Stimulated activated naive B cell treated with anti-CD40 and anti-IgM and Interleukin-4, amounts not matched to agents 10 μg/mL and 1 μg/mL and 100 μg/mL, for 72 hours (primary cell): ENCODE results near the gene MEGF11.

Source experiments
- ATAC-seq, 2 donors: fragments of 150-1000 bp; cut with Tn5 transposase; replicated peaks; 2 replicates each; pipeline ENCODE4 v1.10.0; 2021; ENCODE audit warnings: moderate library complexity in 1 of 2
- DNase-seq: peaks from one replicate; pipeline ENCODE4 v3.0.0; 2021
- H3K27ac Mint-ChIP-seq: one replicate; pipeline ENCODE4 v1.8.0; 2022; ENCODE audit warnings: mild to moderate bottlenecking, mixed read lengths
- H3K27me3 Mint-ChIP-seq, 2 donors: one replicate each; pipeline ENCODE4 v1.8.0; 2022; ENCODE audit warnings: mixed read lengths in 2 of 2
- H3K36me3 Mint-ChIP-seq, 2 donors: one replicate each; pipeline ENCODE4 v1.8.0; 2022; ENCODE audit warnings: mixed read lengths in 2 of 2, mild to moderate bottlenecking in 1 of 2
- H3K4me1 Mint-ChIP-seq, 2 donors: one replicate each; pipeline ENCODE4 v1.8.0; 2022; ENCODE audit warnings: mixed read lengths in 2 of 2, mild to moderate bottlenecking in 1 of 2
- H3K4me3 Mint-ChIP-seq, 2 donors: one replicate each; pipeline ENCODE4 v1.8.0; 2022; ENCODE audit warnings: mild to moderate bottlenecking in 2 of 2, mixed read lengths in 2 of 2, moderate library complexity in 1 of 2
- H3K9me3 Mint-ChIP-seq, 2 donors: one replicate each; pipeline ENCODE4 v1.8.0; 2022; ENCODE audit warnings: mixed read lengths in 2 of 2, mild to moderate bottlenecking in 1 of 2

Gene MEGF11

GRCh38 chr15:65962187-65962586 lies 291.4 kb downstream of the MEGF11 start:
- H3K4me1 Mint-ChIP-seq: no peaks in the 10 kb centered on the region
- ATAC-seq (no peak), DNase-seq (no peak)
- H3K27me3 Mint-ChIP-seq: peaks cover 0 to 21% of the 10 kb centered on the region in 2 donors
- no peak overlapping the region for H3K27ac Mint-ChIP-seq
- no peak overlapping the region for H3K4me3 Mint-ChIP-seq
- no peaks in the 10 kb centered on the region for H3K36me3 Mint-ChIP-seq
- no peaks in the 10 kb centered on the region for H3K9me3 Mint-ChIP-seq

- no peak overlapping the region for H3K4me3 Mint-ChIP-seq
- no peaks in the 10 kb centered on the region for H3K36me3 Mint-ChIP-seq
- no peaks in the 10 kb centered on the region for H3K4me1 Mint-ChIP-seq
- DNase-seq: no peak
- no peak overlapping the region for H3K27ac Mint-ChIP-seq
- no peak for ATAC-seq
- no peaks in the 10 kb centered on the region for H3K9me3 Mint-ChIP-seq
- peaks cover 0 to 21% of the 10 kb centered on the region in 2 donors for H3K27me3 Mint-ChIP-seq
Measured at GRCh38 chr15:65960586-65960985, 293.0 kb downstream of the MEGF11 start.

DNA sequence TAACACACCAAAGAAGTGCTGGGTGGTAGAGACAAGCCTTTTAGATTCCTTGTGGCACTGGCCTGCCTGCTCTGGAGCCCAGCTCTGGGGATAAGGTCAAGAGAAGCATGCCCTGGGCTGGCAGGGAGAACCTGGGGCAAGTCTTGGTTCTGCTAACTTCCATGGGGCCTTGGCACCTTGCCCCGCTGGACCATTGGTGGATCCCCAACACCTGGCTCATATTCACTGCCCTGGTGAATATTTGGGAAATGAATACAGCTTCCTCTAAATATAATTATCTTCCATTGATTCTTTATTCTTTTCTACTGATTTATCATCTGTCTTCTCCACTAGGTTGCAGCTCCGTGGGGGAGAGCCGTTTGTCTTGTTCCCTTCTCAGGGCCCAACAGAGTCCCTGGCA lies 294.7 kb downstream of the MEGF11 start:
- Mint-ChIP-seq H3K27me3 (peaks cover 0 to 20% of the 10 kb centered on the region in 2 donors), H3K9me3 (no peaks in the 10 kb centered on the region), H3K4me1 (peaks cover 5 to 6% of the 10 kb centered on the region in 2 donors), H3K36me3 (no peaks in the 10 kb centered on the region), H3K4me3 (no peak overlapping the region), H3K27ac (no peak overlapping the region)
- no peak for DNase-seq
- no peak for ATAC-seq

GRCh38 chr15:65957451-65957850 lies 296.1 kb downstream of the MEGF11 start:
- Mint-ChIP-seq H3K4me3 (no peak overlapping the region), H3K9me3 (no peaks in the 10 kb centered on the region), H3K27ac (no peak overlapping the region), H3K4me1 (peaks cover 5 to 6% of the 10 kb centered on the region in 2 donors), H3K36me3 (no peaks in the 10 kb centered on the region), H3K27me3 (peaks cover 3 to 17% of the 10 kb centered on the region in 2 donors)
- DNase-seq (no peak), ATAC-seq (no peak)

- Mint-ChIP-seq H3K4me3 (no peak overlapping the region), H3K36me3 (no peaks in the 10 kb centered on the region), H3K9me3 (no peaks in the 10 kb centered on the region), H3K27ac (no peak overlapping the region), H3K27me3 (peaks cover 3 to 17% of the 10 kb centered on the region in 2 donors), H3K4me1 (peaks cover 5 to 6% of the 10 kb centered on the region in 2 donors)
- no peak for DNase-seq
- no peak for ATAC-seq
Measured at GRCh38 chr15:65956899-65957298, 296.7 kb downstream of the MEGF11 start.

DNA sequence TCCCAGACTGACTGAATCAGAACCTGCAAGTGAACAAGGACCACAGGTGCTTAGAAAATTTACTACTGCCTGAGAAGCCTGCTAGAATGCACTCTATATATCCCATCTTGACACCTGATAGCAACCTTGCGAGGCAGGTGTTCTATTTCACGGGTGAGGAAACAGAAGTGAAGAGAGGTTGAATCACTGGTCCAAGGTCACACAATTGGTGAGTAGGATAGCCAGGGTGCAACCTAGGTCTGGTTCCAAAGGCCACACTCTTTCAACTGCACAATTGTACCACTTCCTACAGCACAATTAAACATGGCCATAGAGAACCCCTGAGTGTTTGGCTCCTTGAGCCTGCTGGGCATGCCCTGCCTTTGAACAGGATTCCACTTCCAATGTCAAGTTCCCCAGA lies 297.2 kb downstream of the MEGF11 start:
- ATAC-seq (no peak), DNase-seq (no peak)
- H3K4me3 Mint-ChIP-seq: no peak overlapping the region
- H3K9me3 Mint-ChIP-seq: no peaks in the 10 kb centered on the region
- H3K4me1 Mint-ChIP-seq: peaks cover 5 to 6% of the 10 kb centered on the region in 2 donors
- no peaks in the 10 kb centered on the region for H3K36me3 Mint-ChIP-seq
- no peak overlapping the region for H3K27ac Mint-ChIP-seq
- H3K27me3 Mint-ChIP-seq: peaks cover 3 to 11% of the 10 kb centered on the region in 2 donors

DNA sequence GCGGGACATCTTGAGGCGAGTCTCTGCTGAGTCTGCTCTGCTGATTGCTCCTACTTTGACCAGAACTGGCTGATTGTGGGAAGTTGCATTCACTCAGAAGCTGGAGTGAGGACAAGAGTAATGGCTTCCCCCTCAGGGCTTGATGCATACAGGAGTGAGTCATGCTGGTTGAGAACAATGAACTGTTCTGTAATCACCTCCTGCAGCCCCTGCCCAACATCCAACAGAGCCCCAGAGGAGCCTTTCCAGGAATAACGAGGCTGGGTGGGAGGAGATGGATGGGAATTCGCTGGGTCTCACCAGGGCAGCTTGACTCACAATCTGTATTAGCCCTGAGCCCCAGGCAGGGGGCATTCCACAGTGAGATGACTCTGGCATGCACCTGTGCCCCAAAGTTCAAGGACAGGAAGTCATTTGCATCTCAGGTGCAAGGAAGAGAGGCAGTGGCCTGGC lies 299.2 kb downstream of the MEGF11 start:
- ATAC-seq (peak; percentile 31 to 36), DNase-seq (no peak)
- H3K36me3 Mint-ChIP-seq: no peaks in the 10 kb centered on the region
- no peaks in the 10 kb centered on the region for H3K9me3 Mint-ChIP-seq
- H3K27ac Mint-ChIP-seq: no peak overlapping the region
- peaks cover 5 to 6% of the 10 kb centered on the region in 2 donors for H3K4me1 Mint-ChIP-seq
- H3K4me3 Mint-ChIP-seq: no peak overlapping the region
- peaks cover 6 to 10% of the 10 kb centered on the region in 2 donors for H3K27me3 Mint-ChIP-seq

- no peak for DNase-seq
Measured at GRCh38 chr15:65953622-65954021, 299.9 kb downstream of the MEGF11 start.

GRCh38 chr15:65952391-65953053 lies 301.0 kb downstream of the MEGF11 start:
- Mint-ChIP-seq H3K4me1 (peaks cover 5 to 6% of the 10 kb centered on the region in 2 donors), H3K9me3 (no peaks in the 10 kb centered on the region), H3K27ac (no peak overlapping the region), H3K27me3 (peaks cover 4 to 6% of the 10 kb centered on the region in 2 donors), H3K4me3 (no peak overlapping the region), H3K36me3 (no peaks in the 10 kb centered on the region)
- DNase-seq: no peak
- no peak for ATAC-seq

More at GRCh38 chr15:65953622-65954021, 299.9 kb downstream of the MEGF11 start:
- peaks cover 6 to 7% of the 10 kb centered on the region in 2 donors for H3K27me3 Mint-ChIP-seq
- H3K4me3 Mint-ChIP-seq: no peak overlapping the region
- no peak overlapping the region for H3K27ac Mint-ChIP-seq
- ATAC-seq: no peak
- H3K36me3 Mint-ChIP-seq: no peaks in the 10 kb centered on the region
- no peaks in the 10 kb centered on the region for H3K9me3 Mint-ChIP-seq
- peaks cover 5 to 6% of the 10 kb centered on the region in 2 donors for H3K4me1 Mint-ChIP-seq

GRCh38 chr15:65951007-65951406 lies 302.5 kb downstream of the MEGF11 start:
- peaks cover 4 to 6% of the 10 kb centered on the region in 2 donors for H3K27me3 Mint-ChIP-seq
- ATAC-seq (no peak), DNase-seq (no peak)
- H3K27ac Mint-ChIP-seq: no peak overlapping the region
- peaks cover 5 to 6% of the 10 kb centered on the region in 2 donors for H3K4me1 Mint-ChIP-seq
- H3K9me3 Mint-ChIP-seq: no peaks in the 10 kb centered on the region
- H3K4me3 Mint-ChIP-seq: no peak overlapping the region
- no peaks in the 10 kb centered on the region for H3K36me3 Mint-ChIP-seq

DNA sequence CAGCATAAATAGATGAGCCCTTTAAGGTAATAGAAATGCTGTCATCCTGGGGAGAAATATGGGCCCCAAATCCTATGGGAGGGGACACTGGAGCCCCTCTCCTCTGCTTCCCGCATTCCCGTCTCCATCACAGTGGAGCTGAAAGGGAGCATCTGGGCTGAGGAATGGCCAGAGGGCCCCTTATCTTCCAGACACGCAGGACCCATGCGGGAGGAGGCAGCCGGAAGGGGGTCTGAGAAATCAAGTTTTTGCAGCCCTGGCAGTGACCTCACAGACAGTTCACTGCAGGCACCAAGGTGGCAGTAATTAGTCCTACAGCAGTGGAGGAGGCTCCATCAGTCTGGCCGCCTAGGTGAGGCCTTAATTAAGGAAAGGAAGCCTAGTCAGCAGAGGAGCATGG lies 304.1 kb downstream of the MEGF11 start:
- no peak for ATAC-seq
- no peak for DNase-seq
- peaks cover 4 to 6% of the 10 kb centered on the region in 2 donors for H3K27me3 Mint-ChIP-seq
- no peak overlapping the region for H3K4me3 Mint-ChIP-seq
- no peaks in the 10 kb centered on the region for H3K9me3 Mint-ChIP-seq
- H3K36me3 Mint-ChIP-seq: no peaks in the 10 kb centered on the region
- H3K4me1 Mint-ChIP-seq: peaks cover 1 to 4% of the 10 kb centered on the region in 2 donors
- H3K27ac Mint-ChIP-seq: no peak overlapping the region

- Mint-ChIP-seq H3K27ac (no peak overlapping the region), H3K4me1 (no peaks in the 10 kb centered on the region), H3K4me3 (no peak overlapping the region), H3K27me3 (peaks cover 4 to 6% of the 10 kb centered on the region in 2 donors), H3K9me3 (no peaks in the 10 kb centered on the region), H3K36me3 (no peaks in the 10 kb centered on the region)
- no peak for DNase-seq
- ATAC-seq: no peak
Measured at GRCh38 chr15:65949011-65949410, 304.5 kb downstream of the MEGF11 start.

GRCh38 chr15:65948383-65948782 lies 305.2 kb downstream of the MEGF11 start:
- Mint-ChIP-seq H3K4me1 (no peaks in the 10 kb centered on the region), H3K27me3 (peaks cover 4 to 6% of the 10 kb centered on the region in 2 donors), H3K4me3 (no peak overlapping the region), H3K36me3 (no peaks in the 10 kb centered on the region), H3K9me3 (no peaks in the 10 kb centered on the region), H3K27ac (no peak overlapping the region)
- DNase-seq (no peak), ATAC-seq (no peak)

- no peak for ATAC-seq
- no peak overlapping the region for H3K27ac Mint-ChIP-seq
- no peaks in the 10 kb centered on the region for H3K9me3 Mint-ChIP-seq
- peaks cover 0 to 3% of the 10 kb centered on the region in 2 donors for H3K27me3 Mint-ChIP-seq
- no peak for DNase-seq
- H3K4me1 Mint-ChIP-seq: no peaks in the 10 kb centered on the region
- no peaks in the 10 kb centered on the region for H3K36me3 Mint-ChIP-seq
- H3K4me3 Mint-ChIP-seq: no peak overlapping the region
Measured at GRCh38 chr15:65947041-65947440, 306.5 kb downstream of the MEGF11 start.

DNA sequence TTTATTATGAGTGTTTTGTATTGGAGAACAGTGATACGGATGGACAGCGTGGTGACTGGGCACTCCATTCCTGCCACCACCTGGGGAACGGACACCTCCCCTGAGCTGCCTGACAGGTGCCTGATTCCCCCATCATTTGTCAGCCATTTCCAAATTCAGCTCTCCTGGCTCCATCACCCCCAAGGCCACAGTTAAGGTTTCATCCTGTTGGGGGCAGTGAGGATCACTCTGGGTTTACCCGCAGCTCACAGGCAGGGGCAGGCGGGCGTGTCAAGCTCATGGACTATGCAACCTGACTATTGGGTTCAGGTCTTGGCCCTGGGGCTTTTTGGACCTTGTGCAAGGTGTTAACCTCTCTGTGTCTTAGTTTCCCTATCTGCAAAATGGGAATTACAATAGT lies 307.9 kb downstream of the MEGF11 start:
- no peak for ATAC-seq
- Mint-ChIP-seq H3K36me3 (no peaks in the 10 kb centered on the region), H3K27me3 (no peaks in the 10 kb centered on the region), H3K9me3 (no peaks in the 10 kb centered on the region), H3K4me1 (no peaks in the 10 kb centered on the region), H3K4me3 (no peak overlapping the region), H3K27ac (no peak overlapping the region)
- no peak for DNase-seq
